Left colon (tissue), 2 donors: ENCODE results near the gene RAB27A. TPM values are rescaled to one million over a fixed set of nuclear protein-coding genes. Genes with fewer than 3 reads are reported as not detected.
"Not testable (repeated sequence)": the region's sequence is repeated elsewhere in the genome, so short reads cannot be mapped to it uniquely, and the experiment has no call there.

Experiments used
- ATAC-seq: fragments of 200-7000 bp; cut with Tn5 transposase; one replicate; pipeline ENCODE4 v1.9.1; 2020; ENCODE audit warnings: mild to moderate bottlenecking, moderate library complexity
- DNase-seq, 2 donors: peaks; one replicate each; pipeline ENCODE4 v3.0.0-alpha.2; 2020
- intact Hi-C, 2 donors: fragments of 100-400 bp; cut with DNase I in 1 of 2; cut with micrococcal nuclease in 1 of 2; formaldehyde crosslinking; loops; one replicate each; pipeline versions ENCODE4 v1.11.2 to v1.14.0; 2022; cut with DNase I, micrococcal nuclease
- total RNA-seq, 2 donors: library from RNA; stranded (reverse); fragmentation: NEBNext Ultra II Directional; extraction: Animal tissue kit (Norgen Biotek cat#: 25700); gene quantifications; one replicate each; pipeline ENCODE4 v1.2.1, GENCODE V29; 2021
- donor health status: DM: no; HTN: no; CAD: no.
- donor health status: DM: yes; HTN: yes; CAD: no.

RAB27A gene
- total RNA-seq, 2 donors from 2014 or later = 82.8 to 98.0 TPM

DNA sequence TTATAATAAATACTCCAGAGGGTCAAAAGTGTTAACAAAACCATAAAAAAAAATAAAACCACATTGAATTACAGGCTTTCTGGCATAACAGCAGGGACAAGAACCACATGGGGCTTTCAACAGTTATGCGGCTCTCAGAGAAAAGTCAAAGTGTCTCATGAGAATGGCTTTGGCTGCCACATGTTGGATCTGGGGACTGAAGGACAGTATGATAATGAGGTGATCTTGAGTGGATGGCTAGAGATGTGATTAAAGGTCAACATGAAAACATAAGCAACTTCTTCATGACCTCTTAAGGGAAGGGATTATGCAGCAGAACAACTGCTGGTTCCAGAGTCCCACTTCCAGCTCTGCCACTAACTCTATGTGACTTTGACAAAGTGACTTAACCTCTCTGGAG, 5.2 kb downstream of the RAB27A start:
- ATAC-seq (no peak), DNase-seq (no peak)
- intact Hi-C loops = no loop called here

GRCh38 chr15:55283379-55284147, 6.0 kb downstream of the RAB27A start:
- no peak for DNase-seq
- no peak for ATAC-seq
- intact Hi-C loops = no loop called here

GRCh38 chr15:55282284-55282833, 7.3 kb downstream of the RAB27A start:
- ATAC-seq (no peak), DNase-seq (no peak)
- intact Hi-C loops = no loop called here

- intact Hi-C loops = no loop called here
- DNase-seq = no peak
- ATAC-seq = no peak
These were observed 7.9 kb downstream of the RAB27A start for GRCh38 chr15:55281517-55282228.

- DNase-seq, intact Hi-C loops, ATAC-seq: not testable (repeated sequence)
These were observed 9.0 kb downstream of the RAB27A start for GRCh38 chr15:55280589-55280988.

- peak; percentile 27 for ATAC-seq
- intact Hi-C loops = no loop called here
- no peak for DNase-seq
These were observed 9.8 kb downstream of the RAB27A start for GRCh38 chr15:55279746-55280351.

GRCh38 chr15:55279100-55279745, 10.4 kb downstream of the RAB27A start:
- no peak for DNase-seq
- intact Hi-C loops = no loop called here
- ATAC-seq = no peak

GRCh38 chr15:55277715-55278114, 11.9 kb downstream of the RAB27A start:
- intact Hi-C loops = no loop called here
- DNase-seq = no peak
- no peak for ATAC-seq

DNA sequence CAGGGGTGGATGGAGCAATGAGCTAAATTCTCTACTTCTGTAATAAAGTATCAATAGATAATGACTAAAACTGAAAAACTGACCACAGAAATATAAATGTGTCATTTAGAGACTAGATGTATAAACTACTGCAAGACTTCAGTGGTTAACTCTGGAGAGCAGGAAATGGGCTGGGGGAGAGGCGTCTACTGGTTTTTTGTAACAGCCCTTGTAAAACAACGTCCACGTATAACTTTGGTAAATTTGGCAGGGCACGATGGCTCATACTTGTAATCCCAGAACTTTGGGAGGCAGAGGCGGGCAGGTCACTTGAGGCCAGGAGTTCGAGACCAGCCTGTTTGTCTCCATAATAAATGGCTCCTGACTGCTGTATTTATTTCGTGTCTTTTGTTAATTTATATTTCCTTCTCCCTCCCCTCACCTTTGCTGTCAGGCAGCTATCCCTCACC, 12.5 kb downstream of the RAB27A start:
- intact Hi-C loops = no loop called here
- ATAC-seq (peak; percentile 27), DNase-seq (no peak)

GRCh38 chr15:55276324-55276723, 13.3 kb downstream of the RAB27A start:
- DNase-seq = no peak
- intact Hi-C loops = no loop called here
- ATAC-seq = no peak

- intact Hi-C loops = no loop called here
- no peak for ATAC-seq
- no peak for DNase-seq
These were observed 19.3 kb downstream of the RAB27A start for GRCh38 chr15:55270291-55270690.

- ATAC-seq (no peak), DNase-seq (no peak)
- intact Hi-C loops = no loop called here
These were observed 21.4 kb downstream of the RAB27A start for GRCh38 chr15:55268176-55268695.

DNA sequence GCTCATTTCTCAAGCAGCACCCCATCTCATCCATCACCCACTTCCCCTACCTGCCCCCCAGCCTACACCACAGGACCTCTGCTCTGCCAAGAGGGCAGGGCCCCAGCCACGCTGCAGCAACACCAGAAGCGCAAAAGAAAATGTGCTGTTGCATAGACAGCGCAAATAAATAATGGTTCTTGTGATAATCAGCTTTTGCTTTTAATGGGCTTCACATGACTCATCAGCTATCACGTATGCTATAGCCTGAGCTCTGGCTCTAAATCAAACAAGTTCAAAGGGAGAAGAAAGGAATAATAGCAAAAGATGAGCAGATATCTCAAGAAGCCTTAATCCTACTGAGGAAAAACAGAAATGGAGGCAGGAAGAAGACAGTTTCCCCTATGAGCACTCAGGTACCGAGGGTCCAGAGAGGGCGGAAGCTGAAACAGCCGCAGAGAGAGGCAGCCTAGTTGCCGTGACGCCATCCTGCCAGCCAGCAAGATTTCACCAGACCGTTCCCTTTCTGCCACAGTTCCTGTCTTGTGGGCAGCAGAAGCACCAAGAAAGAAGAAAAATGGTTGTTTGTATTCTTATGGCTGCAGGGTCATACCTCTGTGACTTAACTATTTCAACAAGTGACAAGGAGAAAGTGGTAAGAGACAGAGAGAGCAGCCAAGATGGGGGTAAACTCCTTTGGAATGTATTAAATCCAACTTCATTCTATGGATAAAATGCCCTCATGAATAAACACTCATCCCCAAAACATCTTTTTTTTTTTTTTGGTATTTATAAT, 22.0 kb downstream of the RAB27A start:
- ATAC-seq = peak; percentile 29
- intact Hi-C loops = no loop called here
- peak; percentile 48 to 49 for DNase-seq

- ATAC-seq = no peak
- intact Hi-C loops = no loop called here
- DNase-seq = no peak
These were observed 23.1 kb downstream of the RAB27A start for GRCh38 chr15:55266547-55266946.

GRCh38 chr15:55260562-55261131, 29.0 kb downstream of the RAB27A start:
- no peak for ATAC-seq
- intact Hi-C loops = no loop called here
- DNase-seq = no peak

GRCh38 chr15:55257938-55258337, 31.7 kb downstream of the RAB27A start:
- DNase-seq (no peak), ATAC-seq (no peak)
- intact Hi-C loops = no loop called here

DNA sequence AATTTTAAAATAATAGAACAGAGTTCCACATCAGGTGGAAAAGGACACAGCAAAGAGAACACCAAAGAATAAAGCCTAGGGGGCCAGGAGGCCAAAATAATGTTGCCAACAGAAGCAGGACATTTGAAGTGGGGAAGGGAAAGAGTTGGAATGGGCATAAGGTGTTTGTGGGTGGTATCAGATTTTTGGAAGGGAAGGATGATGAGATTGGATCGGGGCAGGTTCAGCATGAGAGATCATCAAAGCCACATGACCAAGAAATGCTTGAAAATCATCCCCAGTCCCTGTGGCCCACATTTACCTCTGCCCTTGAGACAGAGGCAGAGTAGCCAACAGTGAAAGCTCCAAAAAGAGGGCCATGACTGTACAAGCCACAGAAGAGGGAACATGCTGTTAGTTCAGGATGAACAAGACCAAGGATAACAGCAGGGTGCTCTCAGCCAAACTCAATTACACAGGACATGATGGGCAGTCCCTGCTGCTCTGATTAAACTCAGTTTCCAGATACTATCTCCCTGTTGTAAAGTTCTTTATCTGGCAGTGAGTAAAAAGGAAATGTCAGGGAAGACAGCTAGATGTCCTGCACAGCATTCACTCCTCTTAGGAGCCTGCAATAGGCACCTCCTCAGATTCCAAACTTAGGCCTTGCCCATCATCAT, 32.5 kb downstream of the RAB27A start:
- no peak for ATAC-seq
- no peak for DNase-seq
- intact Hi-C loops = no loop called here
